Dendritic cell treated with granulocyte-macrophage colony-stimulating factor and Interleukin-4, amounts not matched to agents 40 ng/mL and 50 ng/mL, for 4 days (primary cell): ENCODE results near the gene PALLD.

Source experiments
- H3K27ac Mint-ChIP-seq: one replicate; pipeline ENCODE4 v1.8.0; 2022; ENCODE audit warnings: mild to moderate bottlenecking, mixed read lengths
- H3K27me3 Mint-ChIP-seq: one replicate; pipeline ENCODE4 v1.8.0; 2022; ENCODE audit warnings: mild to moderate bottlenecking, mixed read lengths
- H3K36me3 Mint-ChIP-seq: one replicate; pipeline ENCODE4 v1.8.0; 2022; ENCODE audit warnings: low read depth, mixed read lengths
- H3K4me1 Mint-ChIP-seq: one replicate; pipeline ENCODE4 v1.8.0; 2022; ENCODE audit warnings: low read depth, mixed read lengths
- H3K4me3 Mint-ChIP-seq: one replicate; pipeline ENCODE4 v1.8.0; 2022; ENCODE audit warnings: mild to moderate bottlenecking, moderate library complexity, mixed read lengths
- H3K9me3 Mint-ChIP-seq: one replicate; pipeline ENCODE4 v1.8.0; 2022; ENCODE audit warnings: mixed read lengths
- intact Hi-C: fragments of 100-400 bp; cut with micrococcal nuclease; formaldehyde crosslinking; loops from one replicate; pipeline ENCODE4 v1.15.0; 2022

The PALLD gene

GRCh38 chr4:168677879-168678278 lies 181.0 kb downstream of the PALLD start:
- intact Hi-C loops: no loop called here
- H3K27ac Mint-ChIP-seq: no peak overlapping the region
- H3K4me1 Mint-ChIP-seq: no peaks in the 10 kb centered on the region
- peaks cover 8% of the 10 kb centered on the region for H3K27me3 Mint-ChIP-seq
- H3K4me3 Mint-ChIP-seq: no peak overlapping the region
- H3K36me3 Mint-ChIP-seq: no peaks in the 10 kb centered on the region
- no peaks in the 10 kb centered on the region for H3K9me3 Mint-ChIP-seq

DNA sequence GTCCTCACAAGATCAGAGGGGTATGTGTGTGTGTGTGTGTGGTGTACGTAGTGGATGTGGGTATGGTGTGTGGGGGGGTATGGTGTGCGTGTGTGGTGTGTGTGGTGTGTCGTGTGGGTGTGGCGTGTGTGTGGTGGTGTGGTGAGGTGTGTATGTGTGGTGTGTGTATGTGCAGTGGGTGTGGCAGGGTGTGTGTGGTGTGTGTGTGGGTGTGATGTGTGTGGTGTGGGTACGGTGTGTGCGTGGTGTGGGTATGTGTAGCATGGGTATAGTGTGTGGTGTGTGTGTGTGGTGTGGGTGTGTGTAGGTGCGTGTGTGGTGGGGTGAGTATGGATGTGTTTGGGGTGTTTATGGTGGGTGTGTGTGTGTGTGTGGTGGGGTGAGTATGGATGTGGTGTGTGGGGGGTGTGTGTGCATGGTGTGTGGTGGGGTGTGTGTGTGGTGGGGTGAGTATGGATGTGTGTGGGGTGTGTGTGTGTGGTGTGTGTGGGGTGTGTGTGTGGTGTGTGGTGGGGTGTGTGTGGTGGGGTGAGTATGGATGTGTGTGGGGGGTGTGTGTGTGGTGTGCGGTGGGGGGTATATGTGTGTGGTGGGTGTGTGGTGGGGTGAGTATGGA lies 182.0 kb downstream of the PALLD start:
- intact Hi-C loops: no loop called here
- H3K4me3 Mint-ChIP-seq: no peak overlapping the region
- no peaks in the 10 kb centered on the region for H3K4me1 Mint-ChIP-seq
- H3K27me3 Mint-ChIP-seq: peaks cover 8% of the 10 kb centered on the region
- H3K27ac Mint-ChIP-seq: no peak overlapping the region
- no peaks in the 10 kb centered on the region for H3K36me3 Mint-ChIP-seq
- H3K9me3 Mint-ChIP-seq: no peaks in the 10 kb centered on the region

DNA sequence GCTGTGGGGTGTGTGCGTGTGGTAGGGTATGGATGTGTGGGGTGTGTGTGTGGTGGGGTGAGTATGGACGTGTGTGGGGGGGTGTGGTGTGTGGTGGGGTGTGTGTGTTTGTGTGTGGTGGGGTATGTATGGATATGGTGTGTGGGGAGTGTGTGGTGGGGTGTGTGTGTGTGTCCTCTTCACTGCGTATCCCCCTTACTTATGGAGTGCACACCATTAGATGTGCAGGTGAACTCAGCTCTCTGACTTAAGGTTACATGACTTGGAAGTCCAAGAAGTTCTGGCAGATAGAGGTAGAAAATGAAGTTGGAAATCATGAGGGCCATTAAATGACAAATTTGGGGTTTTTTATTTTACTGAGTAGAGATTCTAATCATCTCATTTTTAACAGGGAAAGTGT lies 182.5 kb downstream of the PALLD start:
- H3K27me3 Mint-ChIP-seq: peaks cover 8% of the 10 kb centered on the region
- no peak overlapping the region for H3K27ac Mint-ChIP-seq
- no peaks in the 10 kb centered on the region for H3K4me1 Mint-ChIP-seq
- H3K9me3 Mint-ChIP-seq: no peaks in the 10 kb centered on the region
- intact Hi-C loops: no loop called here
- no peak overlapping the region for H3K4me3 Mint-ChIP-seq
- H3K36me3 Mint-ChIP-seq: no peaks in the 10 kb centered on the region

GRCh38 chr4:168679819-168680218 lies 183.0 kb downstream of the PALLD start:
- intact Hi-C loops: no loop called here
- no peaks in the 10 kb centered on the region for H3K9me3 Mint-ChIP-seq
- H3K4me3 Mint-ChIP-seq: no peak overlapping the region

GRCh38 chr4:168682898-168683500 lies 186.1 kb downstream of the PALLD start:
- Mint-ChIP-seq H3K9me3 (no peaks in the 10 kb centered on the region), H3K4me1 (peaks cover 6% of the 10 kb centered on the region), H3K27ac (no peak overlapping the region), H3K27me3 (peaks cover under 1% of the 10 kb centered on the region), H3K4me3 (no peak overlapping the region), H3K36me3 (no peaks in the 10 kb centered on the region)
- intact Hi-C loops: no loop called here

More at GRCh38 chr4:168679819-168680218, 183.0 kb downstream of the PALLD start:
- H3K27ac Mint-ChIP-seq: no peak overlapping the region
- H3K36me3 Mint-ChIP-seq: no peaks in the 10 kb centered on the region
- no peaks in the 10 kb centered on the region for H3K4me1 Mint-ChIP-seq
- peaks cover 8% of the 10 kb centered on the region for H3K27me3 Mint-ChIP-seq

DNA sequence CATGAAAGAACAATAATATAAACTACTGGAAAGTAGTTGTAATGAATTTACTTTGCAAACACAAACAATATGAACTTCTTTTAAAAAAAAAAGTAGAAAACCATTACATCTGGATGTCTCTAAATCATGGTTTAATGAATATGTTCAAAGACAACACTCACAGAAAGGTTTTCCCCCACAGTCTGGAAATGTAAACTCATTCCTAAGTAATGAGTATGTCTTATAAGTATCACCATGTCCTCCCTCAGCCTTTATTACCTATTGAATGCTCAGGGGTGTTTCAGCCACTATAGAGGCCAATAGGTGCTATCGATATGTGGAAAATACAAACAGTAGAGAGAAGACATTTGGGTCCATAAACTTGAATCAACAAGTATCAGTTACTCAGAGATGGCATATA lies 186.7 kb downstream of the PALLD start:
- H3K36me3 Mint-ChIP-seq: no peaks in the 10 kb centered on the region
- no peak overlapping the region for H3K4me3 Mint-ChIP-seq
- peaks cover 6% of the 10 kb centered on the region for H3K4me1 Mint-ChIP-seq
- no peak overlapping the region for H3K27ac Mint-ChIP-seq
- H3K27me3 Mint-ChIP-seq: no peaks in the 10 kb centered on the region
- no peaks in the 10 kb centered on the region for H3K9me3 Mint-ChIP-seq
- intact Hi-C loops: no loop called here

DNA sequence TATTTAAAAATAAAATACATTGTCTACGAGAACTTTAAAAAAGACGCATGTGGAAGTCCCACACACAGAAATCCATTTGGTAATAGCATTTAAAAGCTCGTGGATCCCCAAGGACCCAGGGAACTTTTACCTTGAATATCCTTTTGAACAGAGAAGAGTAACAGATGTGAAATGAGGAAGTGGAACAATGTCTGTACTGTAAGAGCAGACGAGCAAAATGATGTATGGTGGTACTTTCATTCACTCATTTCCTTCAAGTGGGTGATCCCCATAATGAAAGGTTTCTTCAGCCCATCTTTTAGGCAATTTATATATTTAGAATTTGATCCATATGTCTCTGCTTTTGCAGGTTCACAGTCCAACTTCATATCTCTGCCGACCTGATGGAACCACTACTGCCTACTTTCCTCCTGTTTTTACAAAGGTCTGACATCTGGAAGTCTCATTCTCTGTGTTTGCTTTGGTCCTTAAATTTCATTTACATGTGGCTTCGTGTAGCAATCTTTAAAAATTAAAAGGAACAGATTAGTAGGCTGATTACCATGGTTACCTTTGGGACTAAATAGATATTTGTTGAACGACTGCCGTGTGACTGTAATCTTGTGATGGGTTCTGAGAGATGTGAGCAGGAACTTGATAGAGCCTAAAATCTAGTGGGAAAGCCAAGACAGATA lies 188.4 kb downstream of the PALLD start:
- Mint-ChIP-seq H3K36me3 (no peaks in the 10 kb centered on the region), H3K4me1 (peaks cover 6% of the 10 kb centered on the region), H3K4me3 (no peak overlapping the region), H3K9me3 (no peaks in the 10 kb centered on the region), H3K27ac (no peak overlapping the region), H3K27me3 (no peaks in the 10 kb centered on the region)
- intact Hi-C loops: no loop called here

- Mint-ChIP-seq H3K27ac (no peak overlapping the region), H3K4me3 (no peak overlapping the region), H3K9me3 (no peaks in the 10 kb centered on the region), H3K36me3 (no peaks in the 10 kb centered on the region), H3K4me1 (peaks cover 6% of the 10 kb centered on the region), H3K27me3 (peaks cover 2% of the 10 kb centered on the region)
- intact Hi-C loops: no loop called here
Measured at GRCh38 chr4:168688584-168688983, 191.7 kb downstream of the PALLD start.

DNA sequence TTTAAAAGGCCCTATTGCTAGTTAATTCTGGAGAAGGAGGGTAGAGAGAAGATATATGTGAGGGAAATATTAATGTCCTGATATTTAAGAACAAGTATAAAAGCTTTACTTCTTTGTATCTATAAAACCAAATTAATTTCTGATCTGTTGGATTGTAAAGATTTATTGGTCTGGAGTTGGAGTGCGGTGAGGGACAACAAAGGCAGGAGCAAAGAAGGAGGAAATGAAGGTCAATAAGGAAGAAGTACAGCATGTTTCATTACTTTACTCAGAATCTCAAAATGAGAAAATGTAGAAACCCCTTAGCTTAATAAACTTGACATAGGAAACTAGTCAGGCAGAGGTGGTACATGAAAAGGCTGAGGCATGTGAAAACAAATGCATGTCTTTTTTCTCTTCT lies 192.9 kb downstream of the PALLD start:
- H3K9me3 Mint-ChIP-seq: no peaks in the 10 kb centered on the region

GRCh38 chr4:168690199-168690598 lies 193.3 kb downstream of the PALLD start:
- Mint-ChIP-seq H3K4me3 (no peak overlapping the region), H3K36me3 (no peaks in the 10 kb centered on the region), H3K27me3 (peaks cover 5% of the 10 kb centered on the region), H3K27ac (no peak overlapping the region), H3K4me1 (peaks cover 6% of the 10 kb centered on the region), H3K9me3 (no peaks in the 10 kb centered on the region)
- intact Hi-C loops: loop anchor here (10.0 kb wide), 1 partner anchor 175 kb away; no protein-coding TSS in a partner anchor

More for the DNA sequence above, 192.9 kb downstream of the PALLD start:
- peaks cover 6% of the 10 kb centered on the region for H3K4me1 Mint-ChIP-seq
- intact Hi-C loops: loop anchor here (10.0 kb wide), 1 partner anchor 175 kb away; no protein-coding TSS in a partner anchor
- H3K36me3 Mint-ChIP-seq: no peaks in the 10 kb centered on the region
- H3K27ac Mint-ChIP-seq: no peak overlapping the region
- peaks cover 5% of the 10 kb centered on the region for H3K27me3 Mint-ChIP-seq
- no peak overlapping the region for H3K4me3 Mint-ChIP-seq

- Mint-ChIP-seq H3K36me3 (no peaks in the 10 kb centered on the region), H3K27me3 (peaks cover 7% of the 10 kb centered on the region), H3K9me3 (no peaks in the 10 kb centered on the region), H3K27ac (no peak overlapping the region), H3K4me3 (no peak overlapping the region), H3K4me1 (peaks cover 6% of the 10 kb centered on the region)
- intact Hi-C loops: loop anchor here (10.0 kb wide), 1 partner anchor 177 kb away; no protein-coding TSS in a partner anchor
Measured at GRCh38 chr4:168691631-168692369, 194.9 kb downstream of the PALLD start.

GRCh38 chr4:168693750-168694490 lies 197.1 kb downstream of the PALLD start:
- H3K9me3 Mint-ChIP-seq: no peaks in the 10 kb centered on the region
- H3K4me1 Mint-ChIP-seq: no peaks in the 10 kb centered on the region
- intact Hi-C loops: loop anchor here (10.0 kb wide), 1 partner anchor 179 kb away; no protein-coding TSS in a partner anchor
- H3K4me3 Mint-ChIP-seq: no peak overlapping the region
- no peak overlapping the region for H3K27ac Mint-ChIP-seq
- H3K36me3 Mint-ChIP-seq: no peaks in the 10 kb centered on the region
- H3K27me3 Mint-ChIP-seq: peaks cover 7% of the 10 kb centered on the region

GRCh38 chr4:168694667-168695066 lies 197.8 kb downstream of the PALLD start:
- H3K9me3 Mint-ChIP-seq: no peaks in the 10 kb centered on the region
- H3K27ac Mint-ChIP-seq: no peak overlapping the region
- no peak overlapping the region for H3K4me3 Mint-ChIP-seq
- no peaks in the 10 kb centered on the region for H3K4me1 Mint-ChIP-seq
- H3K27me3 Mint-ChIP-seq: peaks cover 7% of the 10 kb centered on the region
- H3K36me3 Mint-ChIP-seq: no peaks in the 10 kb centered on the region
- intact Hi-C loops: loop anchor here (10.0 kb wide), 1 partner anchor 180 kb away; no protein-coding TSS in a partner anchor
